HepG2 (cell line): ENCODE data around the gene VAPA. TPM values are rescaled to one million over a fixed set of nuclear protein-coding genes. Genes with fewer than 3 reads are reported as not detected.

Experiments
- BCL6 ChIP-seq: IDR thresholded peaks from 2 replicates; pipeline ENCODE4 v1.6.1; 2016; ENCODE audit warnings: missing genetic modification reagents, missing compliant biosample characterization
- ELF1 ChIP-seq: sonication (generic); formaldehyde crosslinking; IDR thresholded peaks from 2 replicates; pipeline ENCODE4 v1.4.0; 2020; ENCODE audit warnings: missing genetic modification reagents
- ETV5 ChIP-seq: IDR thresholded peaks from 2 replicates; pipeline ENCODE4 v1.6.1; 2018; ENCODE audit warnings: missing biosample characterization, missing genetic modification reagents, inconsistent platforms, borderline replicate concordance
- NR2F6 ChIP-seq, 2 experiments: IDR thresholded peaks; 2 replicates each; pipeline ENCODE4 v1.6.1; 2016; ENCODE audit warnings: antibody characterized with exemption in 1 of 2, mild to moderate bottlenecking in 1 of 2
- RBM22 ChIP-seq: fragments of 200-400 bp; formaldehyde crosslinking; optimal IDR thresholded peaks from 2 replicates; pipeline ENCODE3; 2017; ENCODE audit warnings: mild to moderate bottlenecking, low read length, moderate library complexity
- RXRB ChIP-seq: IDR thresholded peaks from 2 replicates; pipeline ENCODE4 v1.6.1; 2016; ENCODE audit warnings: borderline replicate concordance, missing genetic modification reagents, missing compliant biosample characterization
- SOX6 ChIP-seq, 2 experiments: fragments of 450-650 bp in 1 of 2; sonication (generic) in 1 of 2; formaldehyde crosslinking in 1 of 2; IDR thresholded peaks; 2 replicates each; pipeline versions ENCODE4 v1.4.0 to v1.6.1; 2017 to 2020; ENCODE audit warnings: antibody characterized with exemption in 1 of 2, mild to moderate bottlenecking in 1 of 2, missing genetic modification reagents in 1 of 2
- ZNF136 ChIP-seq: sonication (generic); formaldehyde crosslinking; IDR thresholded peaks from 2 replicates; pipeline ENCODE4 v1.8.1; 2022; ENCODE audit warnings: low read depth, mild to moderate bottlenecking, moderate library complexity, missing genetic modification reagents
- ZNF282 ChIP-seq: fragments of 450-650 bp; IDR thresholded peaks from 2 replicates; pipeline ENCODE4 v1.6.1; 2018; ENCODE audit not compliant: partially characterized antibody
- ZNF326 ChIP-seq: sonication (generic); formaldehyde crosslinking; IDR thresholded peaks from 2 replicates; pipeline ENCODE4 v1.4.0; 2020; ENCODE audit warnings: missing genetic modification reagents, borderline replicate concordance
- ZNF570 ChIP-seq: sonication (generic); formaldehyde crosslinking; IDR thresholded peaks from 2 replicates; pipeline ENCODE4 v1.4.0; 2020; ENCODE audit warnings: mild to moderate bottlenecking, missing genetic modification reagents, borderline replicate concordance
- ZNF577 ChIP-seq: sonication (generic); formaldehyde crosslinking; IDR thresholded peaks from 2 replicates; pipeline ENCODE4 v1.4.0; 2020; ENCODE audit warnings: mild to moderate bottlenecking, low read depth, missing genetic modification reagents, borderline replicate concordance
- ZSCAN22 ChIP-seq: sonication (generic); formaldehyde crosslinking; IDR thresholded peaks from 2 replicates; pipeline ENCODE4 v1.4.0; 2020; ENCODE audit warnings: mild to moderate bottlenecking, missing genetic modification reagents
- polyA plus RNA-seq, 8 experiments: library from polyadenylated mRNA; depleted of rRNA in 3 of 8; stranded (reverse) in 7 of 8; unstranded in 1 of 8; fragments of >200 nt; fragmentation: Illumina TruSeq in 4 of 8; extraction: Trizol in 4 of 8; gene quantifications; 2 replicates each; pipeline versions ENCODE4 v1.2.1 to v1.2.3, GENCODE V29; 2011 to 2016; ENCODE audit warnings: low read depth in 4 of 8, missing spikeins in 1 of 8, mixed read lengths in 1 of 8; ENCODE audit not compliant: insufficient read depth in 1 of 8
- total RNA-seq, 5 experiments: library from RNA; depleted of rRNA; stranded (reverse); fragments of >200 nt; fragmentation: Illumina TruSeq; extraction: Trizol; gene quantifications; 2 replicates each; pipeline ENCODE4 v1.2.3, GENCODE V29; 2016; ENCODE audit warnings: low read depth in 1 of 5
- TF ChIP-seq, protein P1 (sequence below): sonication (generic); formaldehyde crosslinking; conservative IDR thresholded peaks from 2 replicates; pipeline ENCODE4 v1.4.0; 2020; ENCODE audit warnings: mild to moderate bottlenecking, missing genetic modification reagents, moderate library complexity
- TF ChIP-seq, protein P2 (sequence below), 2 experiments: sonication (generic) in 1 of 2; formaldehyde crosslinking in 1 of 2; IDR thresholded peaks; 2 replicates each; pipeline versions ENCODE4 v1.4.0 to v1.6.1; 2016 to 2020; ENCODE audit warnings: borderline replicate concordance in 1 of 2, low read depth in 1 of 2, mild to moderate bottlenecking in 1 of 2, missing genetic modification reagents in 1 of 2
- TF ChIP-seq, protein P3 (sequence below): sonication (generic); formaldehyde crosslinking; IDR thresholded peaks from 2 replicates; pipeline ENCODE4 v1.4.0; 2020; ENCODE audit warnings: missing genetic modification reagents, borderline replicate concordance

VAPA gene
- total and polyA plus RNA-seq, 2 of the 13 experiments (the other 11 are each of a cell fraction or from before 2014, with no cell fraction given) = 167 to 294 TPM

DNA sequence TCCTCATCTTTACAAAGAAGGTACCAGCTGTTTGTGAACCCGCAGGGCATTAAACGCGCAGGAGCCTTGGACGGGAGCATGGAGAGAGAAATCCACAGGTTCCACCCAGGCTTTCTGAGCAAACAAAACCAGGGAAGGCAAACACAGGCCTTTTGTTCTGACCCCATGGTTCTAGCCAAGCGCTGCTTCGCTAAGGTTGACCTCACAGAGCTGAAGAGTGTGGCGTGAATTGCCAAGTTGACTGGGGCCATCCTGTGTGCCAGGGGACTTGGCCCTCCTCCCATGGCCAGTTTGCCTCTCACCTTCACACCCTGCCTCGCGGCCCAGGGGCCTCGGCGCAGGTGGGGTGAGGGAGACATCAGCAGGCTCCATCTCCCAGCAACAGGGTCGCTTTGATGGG lies 74.1 kb downstream of the VAPA start (continued):
- no peak for TF ChIP-seq ZNF136 (CRISPR knock-in tag)
- TF ChIP-seq SOX6 (IDR thresholded peaks at IDR 0.05) = no peak
- peak; percentile 70 for TF ChIP-seq SOX6 (CRISPR knock-in tag; IDR thresholded peaks at IDR 0.05)
- TF ChIP-seq, protein P1, sequence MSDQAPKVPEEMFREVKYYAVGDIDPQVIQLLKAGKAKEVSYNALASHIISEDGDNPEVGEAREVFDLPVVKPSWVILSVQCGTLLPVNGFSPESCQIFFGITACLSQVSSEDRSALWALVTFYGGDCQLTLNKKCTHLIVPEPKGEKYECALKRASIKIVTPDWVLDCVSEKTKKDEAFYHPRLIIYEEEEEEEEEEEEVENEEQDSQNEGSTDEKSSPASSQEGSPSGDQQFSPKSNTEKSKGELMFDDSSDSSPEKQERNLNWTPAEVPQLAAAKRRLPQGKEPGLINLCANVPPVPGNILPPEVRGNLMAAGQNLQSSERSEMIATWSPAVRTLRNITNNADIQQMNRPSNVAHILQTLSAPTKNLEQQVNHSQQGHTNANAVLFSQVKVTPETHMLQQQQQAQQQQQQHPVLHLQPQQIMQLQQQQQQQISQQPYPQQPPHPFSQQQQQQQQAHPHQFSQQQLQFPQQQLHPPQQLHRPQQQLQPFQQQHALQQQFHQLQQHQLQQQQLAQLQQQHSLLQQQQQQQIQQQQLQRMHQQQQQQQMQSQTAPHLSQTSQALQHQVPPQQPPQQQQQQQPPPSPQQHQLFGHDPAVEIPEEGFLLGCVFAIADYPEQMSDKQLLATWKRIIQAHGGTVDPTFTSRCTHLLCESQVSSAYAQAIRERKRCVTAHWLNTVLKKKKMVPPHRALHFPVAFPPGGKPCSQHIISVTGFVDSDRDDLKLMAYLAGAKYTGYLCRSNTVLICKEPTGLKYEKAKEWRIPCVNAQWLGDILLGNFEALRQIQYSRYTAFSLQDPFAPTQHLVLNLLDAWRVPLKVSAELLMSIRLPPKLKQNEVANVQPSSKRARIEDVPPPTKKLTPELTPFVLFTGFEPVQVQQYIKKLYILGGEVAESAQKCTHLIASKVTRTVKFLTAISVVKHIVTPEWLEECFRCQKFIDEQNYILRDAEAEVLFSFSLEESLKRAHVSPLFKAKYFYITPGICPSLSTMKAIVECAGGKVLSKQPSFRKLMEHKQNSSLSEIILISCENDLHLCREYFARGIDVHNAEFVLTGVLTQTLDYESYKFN (CRISPR knock-in tag) = no peak; the same call in 1 of the 2 replicates
- TF ChIP-seq ZNF577 (CRISPR knock-in tag) = no peak
- no peak for TF ChIP-seq ETV5
- TF ChIP-seq ZNF326 (CRISPR knock-in tag) = no peak
- TF ChIP-seq ELF1 (CRISPR knock-in tag) = no peak
- TF ChIP-seq ZNF282 = no peak
- no peak for TF ChIP-seq ZNF570 (CRISPR knock-in tag)
- TF ChIP-seq, protein P2, sequence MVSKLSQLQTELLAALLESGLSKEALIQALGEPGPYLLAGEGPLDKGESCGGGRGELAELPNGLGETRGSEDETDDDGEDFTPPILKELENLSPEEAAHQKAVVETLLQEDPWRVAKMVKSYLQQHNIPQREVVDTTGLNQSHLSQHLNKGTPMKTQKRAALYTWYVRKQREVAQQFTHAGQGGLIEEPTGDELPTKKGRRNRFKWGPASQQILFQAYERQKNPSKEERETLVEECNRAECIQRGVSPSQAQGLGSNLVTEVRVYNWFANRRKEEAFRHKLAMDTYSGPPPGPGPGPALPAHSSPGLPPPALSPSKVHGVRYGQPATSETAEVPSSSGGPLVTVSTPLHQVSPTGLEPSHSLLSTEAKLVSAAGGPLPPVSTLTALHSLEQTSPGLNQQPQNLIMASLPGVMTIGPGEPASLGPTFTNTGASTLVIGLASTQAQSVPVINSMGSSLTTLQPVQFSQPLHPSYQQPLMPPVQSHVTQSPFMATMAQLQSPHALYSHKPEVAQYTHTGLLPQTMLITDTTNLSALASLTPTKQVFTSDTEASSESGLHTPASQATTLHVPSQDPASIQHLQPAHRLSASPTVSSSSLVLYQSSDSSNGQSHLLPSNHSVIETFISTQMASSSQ (IDR thresholded peaks at IDR 0.05; ENCODE audit: low read depth) = no peak
- TF ChIP-seq, protein P2 (CRISPR knock-in tag; IDR thresholded peaks at IDR 0.05; ENCODE audit: borderline replicate concordance) = 0 out of 2 replicates have a peak, but pooled peaks have one; percentile 1
- TF ChIP-seq BCL6 (CRISPR knock-in tag) = peak; percentile 27; the same call in 1 of the 2 replicates
- no peak; the same call in 1 of the 2 replicates for TF ChIP-seq RXRB (CRISPR knock-in tag)
- no peak for TF ChIP-seq ZSCAN22 (CRISPR knock-in tag)
- TF ChIP-seq, protein P3, sequence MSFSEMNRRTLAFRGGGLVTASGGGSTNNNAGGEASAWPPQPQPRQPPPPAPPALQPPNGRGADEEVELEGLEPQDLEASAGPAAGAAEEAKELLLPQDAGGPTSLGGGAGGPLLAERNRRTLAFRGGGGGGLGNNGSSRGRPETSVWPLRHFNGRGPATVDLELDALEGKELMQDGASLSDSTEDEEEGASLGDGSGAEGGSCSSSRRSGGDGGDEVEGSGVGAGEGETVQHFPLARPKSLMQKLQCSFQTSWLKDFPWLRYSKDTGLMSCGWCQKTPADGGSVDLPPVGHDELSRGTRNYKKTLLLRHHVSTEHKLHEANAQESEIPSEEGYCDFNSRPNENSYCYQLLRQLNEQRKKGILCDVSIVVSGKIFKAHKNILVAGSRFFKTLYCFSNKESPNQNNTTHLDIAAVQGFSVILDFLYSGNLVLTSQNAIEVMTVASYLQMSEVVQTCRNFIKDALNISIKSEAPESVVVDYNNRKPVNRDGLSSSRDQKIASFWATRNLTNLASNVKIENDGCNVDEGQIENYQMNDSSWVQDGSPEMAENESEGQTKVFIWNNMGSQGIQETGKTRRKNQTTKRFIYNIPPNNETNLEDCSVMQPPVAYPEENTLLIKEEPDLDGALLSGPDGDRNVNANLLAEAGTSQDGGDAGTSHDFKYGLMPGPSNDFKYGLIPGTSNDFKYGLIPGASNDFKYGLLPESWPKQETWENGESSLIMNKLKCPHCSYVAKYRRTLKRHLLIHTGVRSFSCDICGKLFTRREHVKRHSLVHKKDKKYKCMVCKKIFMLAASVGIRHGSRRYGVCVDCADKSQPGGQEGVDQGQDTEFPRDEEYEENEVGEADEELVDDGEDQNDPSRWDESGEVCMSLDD = no peak
- no peak for TF ChIP-seq NR2F6 (IDR thresholded peaks at IDR 0.05)
- TF ChIP-seq NR2F6 (CRISPR knock-in tag; IDR thresholded peaks at IDR 0.05) = 0 out of 2 replicates have a peak, but pooled peaks have one; percentile 40
- TF ChIP-seq RBM22 = no peak
